Fibroblast of lung (primary cell): ENCODE results near the gene DDAH1.

ENCODE experiments used
- CTCF ChIP-seq, 2 donors: IDR thresholded peaks in 1 of 2; conservative IDR thresholded peaks in 1 of 2; 1 replicate in 1 of 2; 2 replicates in 1 of 2; pipeline ENCODE4 v1.5.1; 2011 to 2012; ENCODE audit warnings: low read length in 2 of 2, control low read depth in 1 of 2, inconsistent platforms in 1 of 2, low read depth in 1 of 2, mild to moderate bottlenecking in 1 of 2
- EZH2 ChIP-seq: IDR thresholded peaks from 2 replicates; pipeline ENCODE4 v1.5.1; 2012; ENCODE audit warnings: low read length, control low read depth, mild to moderate bottlenecking; ENCODE audit errors: missing control alignments

GRCh38 chr1:85411567-85412305 is 53.2 kb downstream of the DDAH1 start:
- TF ChIP-seq CTCF (conservative IDR thresholded peaks at IDR 0.05 in 1 of 2, IDR thresholded peaks at IDR 0.05 in 1 of 2; ENCODE audit: low read depth in 1 of 2, low read length in 2 of 2) (no peak), EZH2 (no peak)
